A549 (cell line): ENCODE data around the gene GZF1. TPM values are rescaled to one million over a fixed set of nuclear protein-coding genes. Genes with fewer than 3 reads are reported as not detected.

Experiments
- ATAC-seq, 2 experiments: fragments of 200-7000 bp in 1 of 2; fragments of >200 bp in 1 of 2; cut with Nextera tagmentation in 1 of 2; cut with Tn5 transposase in 1 of 2; 3 replicates each; pipeline versions ENCODE4 v1.8.0 to v1.9.1; 2018 to 2020; ENCODE audit warnings: mild to moderate bottlenecking in 1 of 2, moderate library complexity in 1 of 2
- CTCF ChIA-PET: fragments of 300-600 bp; sonication (Branson Sonifier 250); formaldehyde crosslinking; extraction: SDS; loops from one replicate; lab custom pipeline; 2021; ENCODE audit warnings: antibody characterized with exemption, inconsistent platforms; lab: Yijun Ruan, JAX
- POLR2A ChIA-PET: fragments of 350-600 bp; formaldehyde crosslinking; extraction: SDS; loops from one replicate; lab custom pipeline; 2021; ENCODE audit warnings: antibody characterized with exemption, inconsistent platforms; lab: Yijun Ruan, JAX
- DNase-seq, 2 experiments: peaks; one replicate each; pipeline versions ENCODE4 v3.0.0 to v3.0.0-alpha.2; 2011 to 2016; ENCODE audit warnings: low read depth in 1 of 2, low spot score in 1 of 2
- FAIRE-seq: peaks from 2 replicates; lab custom pipeline; 2011; peaks lifted over from hg19 to GRCh38; lab: Jason Lieb, UNC
- H3K27ac ChIP-seq, 2 experiments: fragments of >200 bp; sonication (Bioruptor Twin); formaldehyde crosslinking; 3 replicates each; pipeline ENCODE4 v1.5.1; 2016 to 2017
- H3K4me1 ChIP-seq: fragments of >200 bp; sonication (Bioruptor Twin); formaldehyde crosslinking; 3 replicates; pipeline ENCODE4 v1.6.1; 2016
- H3K4me2 ChIP-seq: fragments of >200 bp; sonication (Bioruptor Twin); formaldehyde crosslinking; 3 replicates; pipeline ENCODE4 v1.6.1; 2016
- H3K4me3 ChIP-seq: fragments of >200 bp; sonication (Bioruptor Twin); formaldehyde crosslinking; 3 replicates; pipeline ENCODE4 v1.5.1; 2016
- H3K9me3 ChIP-seq: fragments of >200 bp; sonication (Bioruptor Twin); formaldehyde crosslinking; 3 replicates; pipeline ENCODE4 v1.6.1; 2016
- BCL3 ChIP-seq: fragments of >200 bp; sonication (Bioruptor Twin); formaldehyde crosslinking; IDR thresholded peaks from 3 replicates; pipeline ENCODE4 v1.6.1; 2016
- CHD4 ChIP-seq: fragments of 200-600 bp; sonication (generic); IDR thresholded peaks from 2 replicates; pipeline ENCODE4 v1.6.1; 2016; ENCODE audit warnings: antibody characterized with exemption, mild to moderate bottlenecking, borderline replicate concordance
- EHF ChIP-seq: fragments of 250-450 bp; sonication (Bioruptor Pico); IDR thresholded peaks from 2 replicates; pipeline ENCODE4 v1.5.0; 2020; ENCODE audit warnings: mild to moderate bottlenecking
- EP300 ChIP-seq, 2 experiments: fragments of >200 bp; sonication (Bioruptor Twin); formaldehyde crosslinking; IDR thresholded peaks; 2 replicates in 1 of 2; 3 replicates in 1 of 2; pipeline ENCODE4 v1.6.1; 2016 to 2017
- FOSL2 ChIP-seq, 2 experiments: fragments of 450-650 bp in 1 of 2; fragments of >200 bp in 1 of 2; sonication (Bioruptor Twin) in 1 of 2; formaldehyde crosslinking; IDR thresholded peaks; 2 replicates each; pipeline versions ENCODE4 v1.5.0 to v1.6.1; 2016 to 2020; ENCODE audit warnings: mild to moderate bottlenecking in 1 of 2, moderate library complexity in 1 of 2
- GATA3 ChIP-seq: IDR thresholded peaks from 2 replicates; pipeline ENCODE4 v1.6.1; 2012; ENCODE audit warnings: borderline replicate concordance
- HDAC2 ChIP-seq: fragments of 200-600 bp; sonication (generic); IDR thresholded peaks from 2 replicates; pipeline ENCODE4 v1.6.1; 2016
- HEYL ChIP-seq: fragments of 250-450 bp; sonication (Bioruptor Pico); IDR thresholded peaks from 2 replicates; pipeline ENCODE4 v1.8.0; 2021; ENCODE audit warnings: mild to moderate bottlenecking, moderate library complexity
- HOXB5 ChIP-seq: fragments of 250-450 bp; sonication (Bioruptor Pico); IDR thresholded peaks from 2 replicates; pipeline ENCODE4 v1.5.0; 2020; ENCODE audit warnings: mild to moderate bottlenecking, moderate library complexity
- JUN ChIP-seq, 2 experiments: fragments of >200 bp; sonication (Bioruptor Twin); formaldehyde crosslinking; IDR thresholded peaks; 2 replicates in 1 of 2; 3 replicates in 1 of 2; pipeline ENCODE4 v1.6.1; 2016 to 2017
- KDM1A ChIP-seq: fragments of 200-600 bp; sonication (generic); IDR thresholded peaks from 2 replicates; pipeline ENCODE4 v1.6.1; 2016; ENCODE audit warnings: low read depth, mild to moderate bottlenecking
- KDM5A ChIP-seq: fragments of 200-600 bp; sonication (generic); IDR thresholded peaks from 2 replicates; pipeline ENCODE4 v1.6.1; 2016; ENCODE audit warnings: antibody characterized with exemption, mild to moderate bottlenecking
- MAFK ChIP-seq: fragments of 450-650 bp; IDR thresholded peaks from 2 replicates; pipeline ENCODE4 v1.6.1; 2014; ENCODE audit not compliant: partially characterized antibody
- MAX ChIP-seq: IDR thresholded peaks from 2 replicates; pipeline ENCODE4 v1.6.1; 2012
- POLR2A ChIP-seq: IDR thresholded peaks from 2 replicates; pipeline ENCODE4 v1.6.1; 2012; ENCODE audit warnings: mild to moderate bottlenecking, low read length
- POLR2AphosphoS2 ChIP-seq: conservative IDR thresholded peaks from 2 replicates; pipeline ENCODE4 v1.6.1; 2012; ENCODE audit warnings: low read length, improper control_type of control experiment, inconsistent platforms
- RAD21 ChIP-seq, 2 experiments: fragments of >200 bp in 1 of 2; sonication (Bioruptor Twin) in 1 of 2; formaldehyde crosslinking in 1 of 2; IDR thresholded peaks in 1 of 2; conservative IDR thresholded peaks in 1 of 2; 2 replicates in 1 of 2; 3 replicates in 1 of 2; pipeline ENCODE4 v1.6.1; 2012 to 2018; ENCODE audit warnings: inconsistent platforms in 1 of 2
- RCOR1 ChIP-seq: fragments of 150-350 bp; IDR thresholded peaks from 2 replicates; pipeline ENCODE4 v1.6.1; 2014; ENCODE audit warnings: antibody characterized with exemption, low read length, low read depth
- RFX5 ChIP-seq: fragments of 450-650 bp; IDR thresholded peaks from 2 replicates; pipeline ENCODE4 v1.7.1; 2014; ENCODE audit warnings: antibody characterized with exemption, mild to moderate bottlenecking, moderate library complexity
- RNF2 ChIP-seq: fragments of 200-600 bp; sonication (generic); IDR thresholded peaks from 2 replicates; pipeline ENCODE4 v1.6.1; 2016; ENCODE audit warnings: low read depth, mild to moderate bottlenecking, antibody characterized with exemption, moderate library complexity, borderline replicate concordance
- SREBF2 ChIP-seq: fragments of 450-650 bp; IDR thresholded peaks from 2 replicates; pipeline ENCODE4 v1.6.1; 2014; ENCODE audit warnings: mild to moderate bottlenecking, moderate library complexity
- USF2 ChIP-seq: fragments of 450-650 bp; IDR thresholded peaks from 2 replicates; pipeline ENCODE4 v1.6.1; 2014; ENCODE audit warnings: antibody characterized with exemption
- ZC3H11A ChIP-seq: fragments of 450-650 bp; IDR thresholded peaks from 2 replicates; pipeline ENCODE4 v1.6.1; 2014; ENCODE audit warnings: antibody characterized with exemption, mild to moderate bottlenecking
- WGBS: methylation state at CpG from one replicate; pipeline ENCODE4 v1.1.6; 2017; ENCODE audit errors: missing lambda C conversion rate; 5-methylcytosine and 5-hydroxymethylcytosine counted together
- polyA plus RNA-seq, 4 experiments: library from polyadenylated mRNA; depleted of rRNA in 3 of 4; stranded (reverse); fragments of >200 nt; fragmentation: RNase III in 1 of 4; extraction: RNeasy Plus Mini Kit Qiagen cat#74134 plus additional on column Dnase treatment in 1 of 4; gene quantifications; 2 replicates in 3 of 4; 3 replicates in 1 of 4; pipeline ENCODE4 v1.2.3, GENCODE V29; 2011 to 2017
- TF ChIP-seq, protein P1 (sequence below): fragments of >200 bp; sonication (Bioruptor Twin); formaldehyde crosslinking; IDR thresholded peaks from 3 replicates; pipeline ENCODE4 v1.5.1; 2016
- TF ChIP-seq, protein P2 (sequence below): fragments of >200 bp; sonication (Bioruptor Twin); formaldehyde crosslinking; IDR thresholded peaks from 2 replicates; pipeline ENCODE4 v1.6.1; 2016
- TF ChIP-seq, protein P3 (sequence below): fragments of 250-450 bp; sonication (Bioruptor Pico); IDR thresholded peaks from 2 replicates; pipeline ENCODE4 v1.5.0; 2020; ENCODE audit warnings: low read depth, mild to moderate bottlenecking, moderate library complexity
- TF ChIP-seq, protein P4 (sequence below): fragments of 250-450 bp; sonication (Bioruptor Pico); IDR thresholded peaks from 2 replicates; pipeline ENCODE4 v1.5.0; 2021; ENCODE audit warnings: mild to moderate bottlenecking, moderate library complexity, borderline replicate concordance
- TF ChIP-seq, protein P5 (sequence below): fragments of 150-350 bp; IDR thresholded peaks from 2 replicates; pipeline ENCODE4 v1.6.1; 2014; ENCODE audit warnings: low read depth, mild to moderate bottlenecking, low read length

The GZF1 gene
- polyA plus RNA-seq, 2 of the 4 experiments (the other 2 are of a cell fraction), result 13.2 to 24.7 TPM

DNA sequence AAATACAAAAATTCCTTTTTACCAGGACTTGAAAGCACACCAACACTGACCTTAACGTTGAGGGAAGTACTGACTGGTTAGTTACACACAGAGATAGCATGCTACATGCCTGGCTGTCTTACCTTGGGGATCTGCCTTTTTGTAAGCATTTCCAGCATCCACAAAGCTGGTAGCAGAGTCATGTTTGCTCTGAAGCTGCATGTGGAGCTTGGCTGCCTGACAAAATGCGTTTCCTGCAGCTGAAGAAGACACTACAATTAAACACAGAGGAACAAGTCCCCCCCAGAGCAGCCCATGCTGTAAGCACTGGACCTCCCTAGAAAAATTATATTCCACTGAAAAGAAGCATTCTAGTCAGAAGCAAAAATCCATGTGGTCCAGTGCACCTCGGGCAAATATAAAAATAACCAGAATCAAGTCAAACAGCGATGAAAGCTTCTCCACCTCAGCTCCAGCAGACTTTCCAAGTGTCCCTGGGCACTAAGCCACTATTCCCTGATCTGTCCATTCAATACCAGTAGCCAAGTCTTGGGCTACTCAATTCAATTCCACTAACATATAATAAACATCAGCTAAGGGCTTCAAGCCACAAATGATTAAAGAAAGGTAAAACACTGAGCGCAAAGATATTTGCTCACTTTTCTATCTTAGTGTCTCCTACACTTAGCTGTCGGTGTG, 35.1 kb downstream of the GZF1 start:
- TF ChIP-seq HOXB5 (CRISPR knock-in tag), result no peak
- no peak for TF ChIP-seq USF2
- TF ChIP-seq, protein P1, sequence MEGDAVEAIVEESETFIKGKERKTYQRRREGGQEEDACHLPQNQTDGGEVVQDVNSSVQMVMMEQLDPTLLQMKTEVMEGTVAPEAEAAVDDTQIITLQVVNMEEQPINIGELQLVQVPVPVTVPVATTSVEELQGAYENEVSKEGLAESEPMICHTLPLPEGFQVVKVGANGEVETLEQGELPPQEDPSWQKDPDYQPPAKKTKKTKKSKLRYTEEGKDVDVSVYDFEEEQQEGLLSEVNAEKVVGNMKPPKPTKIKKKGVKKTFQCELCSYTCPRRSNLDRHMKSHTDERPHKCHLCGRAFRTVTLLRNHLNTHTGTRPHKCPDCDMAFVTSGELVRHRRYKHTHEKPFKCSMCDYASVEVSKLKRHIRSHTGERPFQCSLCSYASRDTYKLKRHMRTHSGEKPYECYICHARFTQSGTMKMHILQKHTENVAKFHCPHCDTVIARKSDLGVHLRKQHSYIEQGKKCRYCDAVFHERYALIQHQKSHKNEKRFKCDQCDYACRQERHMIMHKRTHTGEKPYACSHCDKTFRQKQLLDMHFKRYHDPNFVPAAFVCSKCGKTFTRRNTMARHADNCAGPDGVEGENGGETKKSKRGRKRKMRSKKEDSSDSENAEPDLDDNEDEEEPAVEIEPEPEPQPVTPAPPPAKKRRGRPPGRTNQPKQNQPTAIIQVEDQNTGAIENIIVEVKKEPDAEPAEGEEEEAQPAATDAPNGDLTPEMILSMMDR, result no peak
- TF ChIP-seq, protein P2, sequence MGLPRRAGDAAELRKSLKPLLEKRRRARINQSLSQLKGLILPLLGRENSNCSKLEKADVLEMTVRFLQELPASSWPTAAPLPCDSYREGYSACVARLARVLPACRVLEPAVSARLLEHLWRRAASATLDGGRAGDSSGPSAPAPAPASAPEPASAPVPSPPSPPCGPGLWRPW, result no peak
- TF ChIP-seq RNF2, result no peak
- no peak for TF ChIP-seq MAX
- TF ChIP-seq HDAC2, result no peak
- no peak for TF ChIP-seq FOSL2 (IDR thresholded peaks at IDR 0.05)
- TF ChIP-seq FOSL2 (CRISPR knock-in tag; IDR thresholded peaks at IDR 0.05), result no peak
- TF ChIP-seq, protein P3, sequence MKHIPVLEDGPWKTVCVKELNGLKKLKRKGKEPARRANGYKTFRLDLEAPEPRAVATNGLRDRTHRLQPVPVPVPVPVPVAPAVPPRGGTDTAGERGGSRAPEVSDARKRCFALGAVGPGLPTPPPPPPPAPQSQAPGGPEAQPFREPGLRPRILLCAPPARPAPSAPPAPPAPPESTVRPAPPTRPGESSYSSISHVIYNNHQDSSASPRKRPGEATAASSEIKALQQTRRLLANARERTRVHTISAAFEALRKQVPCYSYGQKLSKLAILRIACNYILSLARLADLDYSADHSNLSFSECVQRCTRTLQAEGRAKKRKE (CRISPR knock-in tag), result no peak
- TF ChIP-seq MAFK, result no peak
- no peak for TF ChIP-seq BCL3
- no peak for TF ChIP-seq HEYL
- no peak for TF ChIP-seq EP300 (IDR thresholded peaks at IDR 0.05)
- TF ChIP-seq JUN (IDR thresholded peaks at IDR 0.05), result no peak
- TF ChIP-seq POLR2AphosphoS2, result no peak
- TF ChIP-seq KDM1A, result no peak
- no peak for TF ChIP-seq EHF
- TF ChIP-seq RFX5, result no peak
- no peak for TF ChIP-seq KDM5A
- TF ChIP-seq RCOR1, result no peak
- TF ChIP-seq, all 56 proteins: peak for 0
- WGBS, result 82% methylated on average over 6 of the region's 6 CpGs
- no peaks in the 10 kb centered on the region for H3K9me3 ChIP-seq
- no peak for ATAC-seq
- no peak overlapping the region for H3K4me2 ChIP-seq
- no peaks in the 10 kb centered on the region for H3K4me1 ChIP-seq
- no peak overlapping the region for H3K4me3 ChIP-seq
- POLR2A ChIA-PET, result no interaction called here
- no peak for FAIRE-seq
- no peak overlapping the region for H3K27ac ChIP-seq
- CTCF ChIA-PET, result interaction anchor here (1.0 to 1.2 kb wide), 3 partner anchors 11 to 26 kb away, joined by 3 to 4 read pairs (median 3); no protein-coding TSS in a partner anchor
- no peak for DNase-seq

- Histone ChIP-seq H3K4me2 (no peak overlapping the region), H3K4me3 (no peak overlapping the region), H3K27ac (no peak overlapping the region), H3K9me3 (no peaks in the 10 kb centered on the region), H3K4me1 (no peaks in the 10 kb centered on the region)
- ChIA-PET POLR2A (no interaction called here), CTCF (interaction anchor here (1.1 kb wide), 1 partner anchor 21 kb away, joined by 3 read pairs; no protein-coding TSS in a partner anchor)
- no peak for FAIRE-seq
- no peak for ATAC-seq
- 97% methylated on average over 2 of the region's 2 CpGs for WGBS
- no peak for DNase-seq
- TF ChIP-seq GATA3 (no peak), SREBF2 (no peak), RAD21 (conservative IDR thresholded peaks at IDR 0.05 in 1 of 2, IDR thresholded peaks at IDR 0.05 in 1 of 2) (no peak), EP300 (IDR thresholded peaks at IDR 0.05) (no peak), RFX5 (no peak), ZC3H11A (no peak), POLR2A (no peak), JUN (IDR thresholded peaks at IDR 0.05) (no peak), CHD4 (no peak)
- TF ChIP-seq, protein P3 (CRISPR knock-in tag), result no peak
- TF ChIP-seq, protein P2, result no peak
- TF ChIP-seq, protein P4, sequence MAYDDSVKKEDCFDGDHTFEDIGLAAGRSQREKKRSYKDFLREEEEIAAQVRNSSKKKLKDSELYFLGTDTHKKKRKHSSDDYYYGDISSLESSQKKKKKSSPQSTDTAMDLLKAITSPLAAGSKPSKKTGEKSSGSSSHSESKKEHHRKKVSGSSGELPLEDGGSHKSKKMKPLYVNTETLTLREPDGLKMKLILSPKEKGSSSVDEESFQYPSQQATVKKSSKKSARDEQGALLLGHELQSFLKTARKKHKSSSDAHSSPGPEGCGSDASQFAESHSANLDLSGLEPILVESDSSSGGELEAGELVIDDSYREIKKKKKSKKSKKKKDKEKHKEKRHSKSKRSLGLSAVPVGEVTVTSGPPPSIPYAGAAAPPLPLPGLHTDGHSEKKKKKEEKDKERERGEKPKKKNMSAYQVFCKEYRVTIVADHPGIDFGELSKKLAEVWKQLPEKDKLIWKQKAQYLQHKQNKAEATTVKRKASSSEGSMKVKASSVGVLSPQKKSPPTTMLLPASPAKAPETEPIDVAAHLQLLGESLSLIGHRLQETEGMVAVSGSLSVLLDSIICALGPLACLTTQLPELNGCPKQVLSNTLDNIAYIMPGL (CRISPR knock-in tag), result no peak
- TF ChIP-seq, protein P5, sequence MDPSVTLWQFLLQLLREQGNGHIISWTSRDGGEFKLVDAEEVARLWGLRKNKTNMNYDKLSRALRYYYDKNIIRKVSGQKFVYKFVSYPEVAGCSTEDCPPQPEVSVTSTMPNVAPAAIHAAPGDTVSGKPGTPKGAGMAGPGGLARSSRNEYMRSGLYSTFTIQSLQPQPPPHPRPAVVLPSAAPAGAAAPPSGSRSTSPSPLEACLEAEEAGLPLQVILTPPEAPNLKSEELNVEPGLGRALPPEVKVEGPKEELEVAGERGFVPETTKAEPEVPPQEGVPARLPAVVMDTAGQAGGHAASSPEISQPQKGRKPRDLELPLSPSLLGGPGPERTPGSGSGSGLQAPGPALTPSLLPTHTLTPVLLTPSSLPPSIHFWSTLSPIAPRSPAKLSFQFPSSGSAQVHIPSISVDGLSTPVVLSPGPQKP, result no peak
Observed at GRCh38 chr20:23397961-23398360, 36.0 kb downstream of the GZF1 start.
